Stimulated activated CD8-positive, alpha-beta memory T cell treated with anti-CD3 and anti-CD28 coated beads, Interleukin-15, amount 100 ng/mL, for 24 hours (primary cell): Measurements from ENCODE around the gene DNAJC28.
A peak's percentile ranks its signal among the peaks of the same experiment; 100 is the strongest.
"Not testable (repeated sequence)": the region's sequence is repeated elsewhere in the genome, so short reads cannot be mapped to it uniquely, and the experiment has no call there.

Experiments used
- DNase-seq: peaks from one replicate; pipeline ENCODE4 v3.0.0-alpha.2; 2020; ENCODE audit warnings: low read depth

The DNAJC28 gene

DNA sequence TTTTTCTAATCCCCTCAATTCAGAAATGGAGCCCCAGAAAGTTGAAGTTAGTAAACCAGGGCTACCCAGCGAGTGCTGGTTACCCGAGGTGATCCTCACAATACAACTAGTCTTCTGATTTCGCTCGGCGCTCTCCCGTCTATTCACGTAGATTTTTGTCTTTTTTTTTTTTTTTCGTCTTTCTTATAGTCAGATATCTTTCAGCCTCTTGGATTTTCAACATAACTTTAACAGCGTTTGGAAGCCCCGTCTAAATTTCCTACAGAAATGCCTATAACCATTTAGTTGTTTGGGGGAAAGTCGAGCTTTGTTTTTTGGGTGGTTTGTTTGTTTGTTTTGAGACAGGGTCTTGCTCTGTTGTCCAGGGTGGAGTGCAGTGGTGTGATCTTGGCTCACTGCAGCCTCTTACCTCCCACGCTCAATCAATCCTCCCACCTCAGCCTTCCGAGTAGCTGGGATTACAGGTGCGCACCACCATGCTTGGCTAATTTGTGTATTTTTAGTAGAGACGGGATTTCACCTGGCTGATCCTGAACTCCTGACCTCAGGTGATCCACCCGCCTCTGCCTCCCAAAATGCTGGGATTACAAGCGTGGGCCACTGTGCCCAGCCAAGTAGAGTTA, 10.9 kb downstream of the DNAJC28 start:
- no peak for DNase-seq

DNA sequence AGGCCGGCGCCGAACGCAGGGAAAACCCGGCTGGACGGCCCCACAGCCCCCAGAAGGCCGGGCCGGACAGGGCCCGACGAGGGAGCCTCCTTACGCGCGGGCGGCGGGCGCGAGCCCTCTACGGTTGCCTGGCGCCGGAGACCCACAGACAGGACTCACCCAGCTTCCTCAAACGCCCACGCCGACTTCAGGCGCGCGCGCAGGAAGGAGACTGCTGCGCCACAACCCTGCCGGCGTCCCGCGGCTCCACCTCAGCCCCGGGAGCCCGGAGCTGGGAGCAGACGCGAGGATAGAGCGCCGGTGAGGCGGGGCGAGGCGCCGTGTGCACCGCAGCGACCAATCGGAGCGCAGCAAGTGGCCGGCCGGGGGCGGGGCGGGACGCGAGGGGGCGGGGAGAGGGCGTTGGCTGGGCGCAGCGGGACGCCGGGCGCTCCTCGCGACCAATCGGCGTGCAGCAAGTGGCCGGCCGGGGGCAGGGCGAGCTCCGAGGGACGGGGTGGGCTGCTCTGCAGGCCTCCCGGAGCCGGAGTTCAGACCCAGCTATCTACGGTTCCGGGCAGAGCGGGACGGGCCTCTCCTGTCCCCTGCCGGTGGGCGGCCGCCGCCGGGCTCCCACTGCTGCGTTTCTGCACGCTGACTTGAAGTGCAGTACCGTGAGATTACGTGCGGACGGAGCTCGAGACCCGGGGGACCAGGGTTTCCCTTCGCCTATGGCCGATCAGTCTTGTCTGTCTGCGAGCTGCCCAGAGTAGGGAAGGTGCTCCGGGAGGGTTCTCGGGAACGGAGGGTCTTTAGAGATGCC, 11.6 kb downstream of the DNAJC28 start, which contains the start of gene TMEM50B:
TMEM50B (minus strand) TSS at position 296 of the 802 bp plus-strand sequence. CDS start 11,089 bp downstream, outside the sequence.
- DNase-seq: peak; percentile 97

GRCh38 chr21:33478935-33479678, 12.4 kb downstream of the DNAJC28 start:
- no peak for DNase-seq

- DNase-seq: no peak
These were observed 13.3 kb downstream of the DNAJC28 start for GRCh38 chr21:33478182-33478581.

- no peak for DNase-seq
These were observed 14.4 kb downstream of the DNAJC28 start for GRCh38 chr21:33477066-33477465.

- DNase-seq: no peak
These were observed 18.2 kb downstream of the DNAJC28 start for GRCh38 chr21:33473344-33473743.

- DNase-seq: no peak
These were observed 20.8 kb downstream of the DNAJC28 start for GRCh38 chr21:33470701-33471100.

DNA sequence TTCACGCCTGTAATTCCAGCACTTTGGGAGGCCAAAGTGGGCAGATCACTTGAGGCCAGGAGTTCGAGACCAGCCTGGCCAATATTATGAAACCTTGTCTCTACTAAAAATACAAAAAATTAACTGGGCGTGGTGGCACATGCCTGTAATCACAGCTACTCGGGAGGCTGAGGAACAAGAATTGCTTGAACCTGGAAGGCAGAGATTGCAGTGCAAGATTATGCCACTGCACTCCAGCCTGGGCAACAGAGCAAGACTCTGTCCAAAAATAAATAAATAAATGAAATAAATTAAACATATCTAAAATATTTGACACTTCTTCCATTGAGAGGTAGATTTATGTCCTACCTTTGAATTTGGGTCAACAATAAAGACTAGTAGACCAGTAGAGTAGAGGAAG, 22.3 kb downstream of the DNAJC28 start:
- DNase-seq: not testable (repeated sequence)

- DNase-seq: no peak
These were observed 29.8 kb downstream of the DNAJC28 start for GRCh38 chr21:33461538-33462250.

DNA sequence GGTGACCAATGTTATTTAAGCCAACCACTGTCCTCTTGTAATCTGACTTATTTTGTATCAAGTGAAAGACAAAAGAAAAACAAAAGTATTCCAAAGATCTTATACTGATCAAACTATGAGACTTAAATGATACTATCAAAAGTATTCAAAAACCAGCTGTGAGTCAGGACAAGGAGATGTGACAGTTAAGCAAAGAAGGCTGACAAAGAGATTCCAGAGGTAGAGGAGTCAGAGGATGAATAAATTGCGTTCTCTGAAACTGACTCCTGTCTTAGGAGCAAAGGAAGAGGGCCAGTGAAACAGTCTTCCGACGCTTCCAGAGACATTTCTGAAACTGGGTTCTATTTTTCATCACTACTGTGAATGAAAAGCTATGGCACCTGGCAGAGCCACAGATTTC, 32.7 kb downstream of the DNAJC28 start:
- DNase-seq: no peak

DNA sequence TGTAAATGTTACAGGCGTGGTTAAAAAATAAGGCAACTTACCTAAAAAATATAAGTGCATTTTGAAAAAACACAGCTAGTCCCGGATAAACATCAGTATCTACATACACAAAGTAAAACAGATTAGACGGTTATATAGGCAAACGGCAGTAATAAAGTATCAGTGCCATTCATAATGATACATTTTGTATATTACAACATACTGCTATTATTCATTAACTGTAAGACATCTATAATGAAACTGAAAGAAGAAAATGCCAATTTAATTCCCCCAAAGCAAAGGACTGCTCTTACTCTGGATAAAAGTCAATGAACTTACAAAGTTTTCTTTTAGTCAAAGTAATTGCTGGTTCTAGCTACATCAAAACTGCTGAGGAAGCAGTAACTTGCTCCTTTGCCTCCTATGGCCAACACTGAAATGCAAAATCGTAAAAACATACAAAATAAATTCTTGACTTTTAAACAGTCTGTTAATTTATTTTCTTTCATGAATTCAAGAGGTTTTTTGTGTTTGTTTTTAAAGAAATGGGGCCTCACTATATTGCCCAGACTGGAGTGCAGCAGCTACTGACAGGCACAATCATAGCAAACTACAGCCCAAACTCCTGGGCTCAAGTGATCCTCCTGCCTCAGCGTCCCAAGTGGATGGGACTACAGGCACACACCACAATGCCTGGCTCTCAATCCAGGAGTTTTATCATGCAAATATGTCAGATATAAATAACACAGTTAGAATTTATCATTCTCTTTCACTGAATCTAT, 35.6 kb downstream of the DNAJC28 start:
- DNase-seq: no peak

- no peak for DNase-seq
These were observed 39.2 kb downstream of the DNAJC28 start for GRCh38 chr21:33452362-33452761.

DNA sequence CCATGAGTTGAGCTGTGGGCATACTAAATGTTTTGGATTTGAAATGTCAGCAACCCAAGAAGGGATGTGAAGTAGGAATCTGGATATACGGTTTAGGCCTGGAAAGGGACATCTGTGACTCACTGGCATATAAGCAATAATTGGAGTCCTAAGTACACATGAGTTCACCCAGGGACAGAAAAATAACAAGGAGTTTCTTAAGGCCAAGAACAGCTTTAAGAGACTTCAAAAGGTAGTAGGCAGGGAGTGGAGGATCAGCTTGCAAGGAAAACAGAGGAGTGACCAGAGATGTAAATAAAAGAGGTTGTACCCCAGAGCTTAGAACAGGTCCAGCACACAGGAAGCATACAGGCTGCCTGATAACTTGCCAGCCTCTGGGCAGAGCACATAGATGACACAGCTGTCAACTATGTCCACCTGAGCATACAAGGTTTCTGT, 39.9 kb downstream of the DNAJC28 start:
- DNase-seq: no peak

- no peak for DNase-seq
These were observed 41.9 kb downstream of the DNAJC28 start for GRCh38 chr21:33449616-33450015.

DNA sequence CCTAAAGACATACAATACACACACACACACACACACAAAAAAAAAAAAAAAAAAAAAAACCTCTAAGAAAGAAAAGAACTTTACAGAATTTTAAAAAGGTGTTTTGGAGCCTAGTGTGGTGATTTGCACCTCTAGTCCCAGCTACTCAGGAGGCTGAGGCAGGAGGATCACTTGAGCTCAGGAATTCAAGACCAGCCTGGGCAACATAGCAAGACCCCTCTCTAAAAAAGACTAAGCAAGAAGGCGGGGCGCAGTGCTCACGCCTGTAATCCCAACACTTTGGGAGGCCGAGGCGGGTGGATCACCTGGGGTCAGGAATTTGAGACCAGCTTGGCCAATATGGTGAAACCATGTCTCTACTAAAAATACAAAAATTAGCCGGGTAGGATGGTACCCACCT, 44.9 kb downstream of the DNAJC28 start:
- not testable (repeated sequence) for DNase-seq

DNA sequence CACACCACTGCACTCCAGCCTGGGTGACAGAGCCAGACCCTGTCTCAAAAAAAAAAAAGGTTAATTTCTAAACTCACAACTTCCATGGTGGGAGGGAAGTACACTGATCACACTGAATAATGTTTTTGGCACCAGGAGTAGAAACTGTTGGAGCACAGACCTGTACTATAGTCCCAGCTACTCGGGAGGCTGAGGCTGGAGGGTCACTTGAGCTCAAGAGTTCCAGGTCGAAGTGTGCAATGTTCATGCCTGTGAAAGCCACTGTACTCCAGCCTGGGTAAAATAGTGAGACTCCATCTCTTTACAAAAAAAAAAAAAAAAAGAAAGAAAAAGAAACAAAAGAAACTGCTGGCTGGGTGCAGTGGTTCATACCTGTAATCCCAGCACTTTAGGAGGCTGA, 47.0 kb downstream of the DNAJC28 start:
- DNase-seq: no peak

DNA sequence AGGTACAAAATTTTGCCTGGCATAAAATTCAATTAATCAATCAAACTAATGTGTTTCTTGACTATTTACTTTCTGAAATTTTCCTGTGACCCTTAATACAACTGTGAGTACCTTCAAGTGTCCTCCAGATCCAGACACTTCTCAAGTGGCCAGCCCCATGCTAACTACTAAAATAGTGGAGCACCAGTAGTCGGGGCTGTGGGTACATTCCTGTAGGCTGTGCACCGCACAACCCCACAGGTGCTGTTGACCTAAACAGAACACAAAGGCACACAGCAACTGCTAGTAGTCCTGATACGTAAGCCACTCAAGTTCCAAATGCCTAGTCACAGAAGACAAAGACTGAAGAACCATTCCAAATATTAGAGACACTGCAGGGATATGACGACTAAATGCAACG, 48.3 kb downstream of the DNAJC28 start:
- DNase-seq: no peak

GRCh38 chr21:33441489-33442477, 49.7 kb downstream of the DNAJC28 start:
- no peak for DNase-seq
